NCI-H2171 treated with DMSO at 0.1 percent for 48 hours (cell line): ENCODE data around the gene LRRC4C.

ENCODE experiments used
- DNase-seq: peaks from one replicate; lab custom pipeline; 2025; lab: John Stamatoyannopoulos, UW

The LRRC4C gene

GRCh38 chr11:41323446-41323845 is 136.0 kb downstream of the LRRC4C start:
- DNase-seq: no peak

- no peak for DNase-seq
Measured at GRCh38 chr11:41320653-41321052, 138.8 kb downstream of the LRRC4C start.

- no peak for DNase-seq
Measured at GRCh38 chr11:41320238-41320637, 139.2 kb downstream of the LRRC4C start.

- DNase-seq: no peak
Measured at GRCh38 chr11:41319434-41319833, 140.0 kb downstream of the LRRC4C start.

- no peak for DNase-seq
Measured at GRCh38 chr11:41316751-41317150, 142.7 kb downstream of the LRRC4C start.

- no peak for DNase-seq
Measured at GRCh38 chr11:41313226-41313625, 146.2 kb downstream of the LRRC4C start.

GRCh38 chr11:41309716-41310115 is 149.7 kb downstream of the LRRC4C start:
- DNase-seq: peak; percentile 1

GRCh38 chr11:41309111-41309522 is 150.3 kb downstream of the LRRC4C start:
- no peak for DNase-seq

GRCh38 chr11:41308286-41308685 is 151.2 kb downstream of the LRRC4C start:
- DNase-seq: no peak

GRCh38 chr11:41307296-41308080 is 152.0 kb downstream of the LRRC4C start:
- no peak for DNase-seq

- no peak for DNase-seq
Measured at GRCh38 chr11:41306431-41306830, 153.0 kb downstream of the LRRC4C start.

- no peak for DNase-seq
Measured at GRCh38 chr11:41301023-41301422, 158.4 kb downstream of the LRRC4C start.

- DNase-seq: no peak
Measured at GRCh38 chr11:41289408-41289807, 170.0 kb downstream of the LRRC4C start.

GRCh38 chr11:41286751-41287150 is 172.7 kb downstream of the LRRC4C start:
- DNase-seq: no peak

GRCh38 chr11:41284354-41284753 is 175.1 kb downstream of the LRRC4C start:
- no peak for DNase-seq

- DNase-seq: no peak
Measured at GRCh38 chr11:41283191-41283930, 176.1 kb downstream of the LRRC4C start.

GRCh38 chr11:41282395-41282794 is 177.1 kb downstream of the LRRC4C start:
- DNase-seq: no peak

GRCh38 chr11:41281131-41281742 is 178.2 kb downstream of the LRRC4C start:
- DNase-seq: no peak

GRCh38 chr11:41274831-41275230 is 184.6 kb downstream of the LRRC4C start:
- no peak for DNase-seq

GRCh38 chr11:41273908-41274307 is 185.5 kb downstream of the LRRC4C start:
- no peak for DNase-seq

GRCh38 chr11:41267451-41267850 is 192.0 kb downstream of the LRRC4C start:
- DNase-seq: no peak

GRCh38 chr11:41256041-41256440 is 203.4 kb downstream of the LRRC4C start:
- DNase-seq: no peak

GRCh38 chr11:41254966-41255365 is 204.5 kb downstream of the LRRC4C start:
- no peak for DNase-seq
